GM19025 (cell line): Measurements from ENCODE around the gene MEIOB.
"Not testable (repeated sequence)": the region's sequence is repeated elsewhere in the genome, so short reads cannot be mapped to it uniquely, and the experiment has no call there.

Source experiments
- ATAC-seq: cut with Tn5 transposase; IDR thresholded peaks from one replicate; pipeline ENCODE4 v1.9.1; 2021; ENCODE audit warnings: mild to moderate bottlenecking, low read depth, moderate library complexity; ENCODE audit not compliant: unreplicated experiment

Gene MEIOB

DNA sequence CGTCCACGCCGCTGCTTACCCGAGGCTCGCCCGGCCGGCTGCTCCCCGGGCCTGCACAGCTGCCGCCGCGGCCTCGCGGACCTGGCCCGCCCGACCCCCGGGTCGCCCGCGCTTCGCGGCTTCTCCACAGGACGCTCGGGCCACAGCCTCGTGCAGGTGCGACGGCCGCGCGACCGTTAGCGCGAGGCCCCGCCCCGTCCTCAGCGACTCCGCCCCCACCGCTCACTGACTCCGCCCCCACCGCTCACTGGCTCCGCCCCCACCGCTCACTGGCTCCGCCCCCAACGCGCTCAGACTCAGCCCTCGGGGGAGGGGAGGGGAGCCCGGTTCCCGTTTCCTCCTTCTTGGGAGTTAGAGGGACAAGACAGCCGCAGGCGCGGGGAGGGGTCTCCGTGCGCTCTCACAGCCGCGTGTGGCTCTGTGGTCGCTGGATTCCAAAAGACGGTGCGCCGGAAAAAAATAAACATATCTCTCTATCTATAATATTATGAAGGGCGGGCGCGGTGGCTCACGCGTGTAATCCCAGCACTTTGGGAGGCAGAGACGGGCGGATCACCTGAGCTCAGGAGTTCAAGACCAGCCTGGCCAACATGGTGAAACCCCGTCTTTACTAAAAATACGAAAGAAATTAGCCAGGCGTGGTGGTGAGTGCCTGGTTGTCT, at the start of gene MEIOB:
TSS of gene MEIOB (minus strand) at position 191 of the 662 bp plus-strand sequence. CDS start 3,989 bp downstream, outside the sequence.
- ATAC-seq = no peak

- ATAC-seq = no peak
Measured at GRCh38 chr16:1920727-1921171, 48.8 kb upstream of the MEIOB start.

DNA sequence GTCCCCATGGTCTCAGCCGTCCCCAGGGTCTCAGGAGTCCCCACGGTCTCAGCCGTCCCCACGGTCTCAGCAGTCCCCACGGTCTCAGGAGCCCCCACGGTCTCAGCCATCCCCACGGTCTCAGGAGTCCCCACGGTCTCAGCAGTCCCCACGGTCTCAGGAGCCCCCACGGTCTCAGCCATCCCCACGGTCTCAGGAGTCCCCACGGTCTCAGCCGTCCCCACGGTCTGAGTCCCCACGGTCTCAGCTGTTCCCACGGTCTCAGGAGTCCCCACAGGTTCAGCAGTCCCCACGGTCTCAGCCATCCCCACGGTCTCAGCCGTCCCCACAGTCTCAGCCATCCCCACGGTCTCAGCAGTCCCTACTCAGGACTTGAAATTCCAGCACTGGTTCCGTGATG, 48.2 kb upstream of the MEIOB start:
- not testable (repeated sequence) for ATAC-seq

- ATAC-seq = no peak
Measured at GRCh38 chr16:1919327-1919998, 47.5 kb upstream of the MEIOB start.

- ATAC-seq = no peak
Measured at GRCh38 chr16:1918351-1919326, 46.7 kb upstream of the MEIOB start, which contains the start of gene HS3ST6. Gene HS3ST6 (minus strand): TSS chr16:1918415. CDS start chr16:1918323, 92 bp downstream.

- ATAC-seq = no peak
Measured at GRCh38 chr16:1917665-1918350, 45.8 kb upstream of the MEIOB start.

DNA sequence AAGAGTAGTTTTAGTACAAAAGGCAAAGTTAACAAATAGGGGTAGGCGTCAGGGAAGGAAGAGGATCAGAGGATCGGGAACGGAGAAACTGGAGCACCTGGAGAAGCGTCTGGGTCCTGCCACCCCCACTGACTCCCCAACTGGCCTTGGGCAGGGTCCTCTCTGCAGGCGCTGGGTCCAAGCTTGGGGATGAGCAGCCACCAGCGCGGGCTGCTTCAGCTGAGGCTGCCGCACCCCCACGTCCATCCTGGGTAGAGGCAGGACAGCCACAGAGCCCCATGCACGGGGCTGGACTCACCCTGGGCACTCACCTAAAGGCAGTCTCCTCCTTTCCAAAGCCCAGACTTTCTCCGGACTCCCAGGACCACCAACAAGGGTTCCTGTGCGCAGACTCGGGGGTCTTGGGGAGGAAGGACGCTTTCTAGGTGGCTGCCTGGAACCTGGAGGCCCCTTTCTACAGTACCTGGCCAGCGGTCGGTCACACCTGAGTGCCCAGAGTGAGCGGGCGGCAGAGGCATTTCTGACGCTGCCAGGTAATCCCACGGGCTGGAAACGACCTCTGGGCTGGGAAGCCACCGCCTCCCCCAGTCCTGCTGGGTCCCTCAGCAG, 45.2 kb upstream of the MEIOB start:
- no peak for ATAC-seq

- no peak for ATAC-seq
Measured at GRCh38 chr16:1916640-1916990, 44.7 kb upstream of the MEIOB start.

GRCh38 chr16:1915732-1916639, 44.0 kb upstream of the MEIOB start:
- ATAC-seq = no peak

DNA sequence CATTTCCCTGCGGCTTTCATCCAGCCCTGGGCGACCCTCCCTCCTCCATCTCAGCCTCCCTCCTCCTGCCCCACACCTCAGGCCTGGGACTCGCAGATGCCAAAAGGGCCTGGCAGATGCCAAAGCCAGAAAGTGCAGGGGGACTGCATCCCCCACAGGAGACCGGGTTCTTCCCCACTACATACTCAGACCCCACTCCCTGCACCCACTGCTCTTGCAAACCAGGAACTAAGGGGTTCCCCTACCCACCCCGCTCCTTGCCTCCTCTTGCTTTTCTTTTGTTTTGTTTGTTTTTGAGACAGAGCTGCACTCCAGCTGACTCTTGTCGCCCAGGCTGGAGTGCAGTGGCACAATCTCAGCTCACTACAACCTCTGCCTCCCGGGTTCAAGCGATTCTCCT, 43.0 kb upstream of the MEIOB start:
- no peak for ATAC-seq

DNA sequence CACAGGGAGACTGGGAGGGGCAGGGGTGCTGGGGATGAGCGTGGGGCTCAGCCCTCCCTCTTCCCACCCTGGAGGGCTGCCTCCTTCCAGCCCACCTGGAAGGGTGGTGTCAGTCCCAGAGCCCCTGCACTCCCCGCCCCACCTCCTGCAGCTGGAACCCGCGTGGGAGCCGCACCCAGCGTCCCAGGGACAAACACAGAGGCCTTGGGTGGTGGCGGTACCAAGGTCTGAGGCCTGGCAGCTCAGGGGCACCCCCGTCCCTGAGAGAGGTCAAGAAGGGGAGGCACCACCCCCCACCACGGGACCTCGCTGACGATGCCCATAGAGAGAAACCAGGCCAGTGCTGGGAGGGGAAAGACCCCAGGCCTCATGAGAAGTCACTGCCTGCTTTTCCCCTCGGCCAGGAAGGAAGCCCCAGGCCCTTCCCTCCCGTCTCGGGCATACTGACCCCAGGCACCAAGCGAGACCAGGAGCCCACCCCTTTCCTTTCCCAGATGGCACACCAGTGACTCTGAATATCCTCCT, 42.2 kb upstream of the MEIOB start:
- no peak for ATAC-seq

- ATAC-seq = no peak
Measured at GRCh38 chr16:1913327-1914083, 41.5 kb upstream of the MEIOB start.

GRCh38 chr16:1912215-1912543, 40.2 kb upstream of the MEIOB start:
- ATAC-seq = no peak

DNA sequence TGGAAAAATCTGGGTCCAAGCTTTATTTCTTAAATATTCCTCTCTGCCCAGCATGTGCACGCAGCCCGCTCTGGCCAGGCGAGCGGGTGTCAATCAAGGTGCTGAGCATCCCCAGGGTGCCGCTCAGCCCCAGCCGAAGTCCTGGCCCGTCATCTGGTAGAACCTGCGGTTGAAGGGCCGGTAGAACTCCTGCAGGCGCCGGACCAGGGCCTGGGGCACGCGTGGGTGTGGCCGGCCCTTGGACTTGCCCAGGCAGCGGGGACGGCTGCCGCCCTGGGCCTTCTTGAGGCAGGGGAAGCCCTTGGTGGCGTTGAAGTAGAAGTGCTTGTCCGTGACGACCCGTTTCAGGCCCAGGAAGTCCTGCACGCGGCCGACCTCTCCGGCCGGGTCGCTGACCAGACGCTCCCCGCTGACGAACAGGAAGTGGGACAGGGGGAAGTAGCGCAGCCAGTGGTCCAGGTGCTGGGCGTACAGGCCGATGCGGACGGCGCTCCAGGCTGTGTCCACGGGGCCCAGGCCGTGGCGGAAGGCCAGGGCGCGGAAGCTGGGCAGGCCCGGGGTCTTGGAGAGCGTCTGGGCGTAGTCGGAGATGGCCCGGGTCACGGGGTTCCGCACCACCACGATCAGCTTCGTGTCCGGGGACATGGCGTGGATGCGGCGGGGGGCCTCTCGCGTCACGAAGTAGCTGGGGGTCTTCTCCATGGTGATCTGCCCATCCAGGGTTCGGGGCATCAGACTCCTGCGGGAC, 39.7 kb upstream of the MEIOB start:
- no peak for ATAC-seq

DNA sequence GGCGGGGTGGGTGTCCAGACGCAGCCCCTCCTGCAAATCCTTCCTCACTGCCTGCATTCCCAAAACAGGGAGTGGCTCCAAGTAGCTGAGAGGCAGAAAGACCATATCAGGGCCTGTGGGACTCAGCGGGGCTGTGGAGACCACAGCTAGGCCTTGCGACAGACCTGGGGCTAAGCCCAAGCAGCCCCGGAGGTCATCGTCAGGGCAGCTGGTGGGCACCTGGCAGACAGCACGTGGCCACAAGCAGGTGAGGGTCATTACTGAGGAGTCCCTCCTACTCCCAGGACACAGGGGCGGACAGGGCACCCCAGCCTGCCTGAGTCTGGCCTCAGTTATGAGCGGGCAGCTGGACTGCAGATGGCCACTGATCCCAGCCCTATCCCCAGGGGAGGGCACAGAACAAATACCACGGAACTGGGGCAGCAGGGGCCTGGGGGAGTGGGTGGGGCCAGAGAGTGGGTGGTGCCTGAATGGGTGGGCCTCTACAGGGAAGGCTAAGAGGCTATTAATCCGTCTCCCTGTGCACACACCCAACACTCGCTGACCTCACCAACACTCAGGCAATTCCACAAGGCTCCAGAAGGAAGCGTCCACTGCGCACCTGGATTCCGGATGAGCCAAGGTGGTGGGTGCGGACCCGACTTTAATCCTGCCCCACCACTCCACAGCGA, 37.7 kb upstream of the MEIOB start:
- no peak for ATAC-seq

DNA sequence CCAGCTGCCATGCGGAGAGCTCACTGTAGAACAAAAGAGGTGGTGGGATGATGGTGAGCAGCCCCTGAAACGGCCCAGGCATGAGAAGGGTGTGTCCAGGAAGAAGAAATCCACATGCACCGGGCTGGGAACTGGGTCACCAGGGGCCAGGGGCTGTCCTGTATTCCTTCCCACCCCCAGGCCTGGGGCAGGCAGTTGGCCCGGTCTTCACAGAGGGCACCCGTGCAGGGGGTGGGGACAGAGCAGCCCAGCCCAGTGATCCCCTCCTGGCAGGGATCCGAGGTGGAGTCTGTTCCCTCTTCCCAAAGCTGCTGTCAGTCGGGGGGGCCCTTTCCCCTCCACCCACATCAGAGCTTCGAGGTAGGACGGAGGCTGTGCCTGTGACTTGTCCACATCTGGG, 37.0 kb upstream of the MEIOB start:
- no peak for ATAC-seq

GRCh38 chr16:1908184-1908583, 36.2 kb upstream of the MEIOB start:
- no peak for ATAC-seq
